ENCODE measurements around the gene CAPG. TPM values are rescaled to one million over a fixed set of nuclear protein-coding genes. Genes with fewer than 3 reads are reported as not detected.

The CAPG gene
- total and polyA plus RNA-seq, 12 donors, result 11.6 to 192 (median 41.4) TPM

- TF ChIP-seq POLR2A (IDR thresholded peaks at IDR 0.05) (no peak), CTCF (IDR thresholded peaks at IDR 0.05) (no peak)
- Histone ChIP-seq H3K36me3 (replicated peaks in 1 of 2) (no peaks in the 10 kb centered on the region), H3K4me3 (no peak overlapping the region), H3K9me3 (replicated peaks in 1 of 3) (no peaks in the 10 kb centered on the region), H3K27ac (peak overlapping the region; percentile 8 to 90 (median 82)), H3K27me3 (no peaks in the 10 kb centered on the region), H3K4me1 (replicated peaks in 1 of 2) (peaks cover 25 to 46% of the 10 kb centered on the region in 2 donors)
- DNase-seq, result no peak
- intact Hi-C loops (cut with DNase I), result no loop called here
- 71 to 82% (median 79%) methylated on average over 11 to 14 of the region's 14 CpGs for WGBS, 4 donors
Observed at GRCh38 chr2:85446296-85447221, 36.4 kb upstream of the CAPG start.

- Histone ChIP-seq H3K4me3 (no peak overlapping the region), H3K4me1 (replicated peaks in 1 of 2) (peaks cover 25 to 46% of the 10 kb centered on the region in 2 donors), H3K27ac (peak overlapping the region; percentile 8 to 90 (median 82)), H3K36me3 (replicated peaks in 1 of 2) (no peaks in the 10 kb centered on the region), H3K27me3 (no peaks in the 10 kb centered on the region), H3K9me3 (replicated peaks in 1 of 3) (no peaks in the 10 kb centered on the region)
- WGBS, 4 donors, result 59 to 74% (median 66%) methylated on average over 4 to 5 of the region's 5 CpGs
- intact Hi-C loops (cut with DNase I), result no loop called here
- peak; percentile 62 to 90 (median 82) for DNase-seq
- TF ChIP-seq CTCF (IDR thresholded peaks at IDR 0.05), result no peak
- TF ChIP-seq POLR2A (IDR thresholded peaks at IDR 0.05), result peak in 1 of 2 donors; percentile 63
Observed at GRCh38 chr2:85445316-85446295, 35.4 kb upstream of the CAPG start.

- no peaks in the 10 kb centered on the region for H3K27me3 ChIP-seq
- H3K4me3 ChIP-seq, result no peak overlapping the region
- DNase-seq, result no peak
- peaks cover 25 to 46% of the 10 kb centered on the region in 2 donors for H3K4me1 ChIP-seq (replicated peaks in 1 of 2)
- peak overlapping the region in 4 of 5 donors; percentile 74 to 90 (median 82) for H3K27ac ChIP-seq
- H3K9me3 ChIP-seq (replicated peaks in 1 of 3), result no peaks in the 10 kb centered on the region
- intact Hi-C loops (cut with DNase I), result no loop called here
- TF ChIP-seq CTCF (IDR thresholded peaks at IDR 0.05) (no peak), POLR2A (IDR thresholded peaks at IDR 0.05) (no peak)
- H3K36me3 ChIP-seq (replicated peaks in 1 of 2), result no peaks in the 10 kb centered on the region
- WGBS, 4 donors, result 80 to 88% (median 84%) methylated on average over 6 of the region's 6 CpGs
Observed at GRCh38 chr2:85444629-85445172, 34.5 kb upstream of the CAPG start.

Measured in adrenal gland (tissue), 12 donors.